GM13976 (cell line): ENCODE measurements around the gene C11orf65.
"Not testable (repeated sequence)": the region's sequence is repeated elsewhere in the genome, so short reads cannot be mapped to it uniquely, and the experiment has no call there.

Source experiments
- DNase-seq: peaks from one replicate; pipeline ENCODE4 v3.0.0; 2012; ENCODE audit warnings: low spot score
- CTCF ChIP-seq: IDR thresholded peaks from 2 replicates; pipeline ENCODE4 v1.5.1; 2012; ENCODE audit warnings: borderline replicate concordance, mild to moderate bottlenecking; ENCODE audit not compliant: insufficient read depth; ENCODE audit errors: extremely low read depth, missing control alignments, control extremely low read depth
- in situ Hi-C: fragments of 300-500 bp; cut with MboI; formaldehyde crosslinking; loops from one replicate; pipeline ENCODE4 v1.12.0; 2022; ENCODE audit warnings: low sequenced_read_pairs, mixed read lengths, inconsistent platforms; ENCODE audit not compliant: unreplicated experiment

Gene C11orf65

GRCh38 chr11:108432783-108433182 is 34.5 kb downstream of the C11orf65 start:
- in situ Hi-C loops = no loop called here
- DNase-seq = no peak
- TF ChIP-seq CTCF = no peak

GRCh38 chr11:108431997-108432396 is 35.3 kb downstream of the C11orf65 start:
- DNase-seq = no peak
- in situ Hi-C loops = no loop called here
- no peak for TF ChIP-seq CTCF

GRCh38 chr11:108431370-108431769 is 36.0 kb downstream of the C11orf65 start:
- in situ Hi-C loops = no loop called here
- no peak for TF ChIP-seq CTCF
- DNase-seq = no peak

- peak; percentile 33 for TF ChIP-seq CTCF
- in situ Hi-C loops = loop anchor here (10.0 kb wide), 1 partner anchor 227 kb away; no protein-coding TSS in a partner anchor
These were observed 49.8 kb downstream of the C11orf65 start for GRCh38 chr11:108417551-108417950.

GRCh38 chr11:108414958-108415357 is 52.4 kb downstream of the C11orf65 start:
- no peak for DNase-seq
- TF ChIP-seq CTCF = no peak
- in situ Hi-C loops = loop anchor here (10.0 kb wide), 1 partner anchor 230 kb away; no protein-coding TSS in a partner anchor

More at GRCh38 chr11:108417551-108417950, 49.8 kb downstream of the C11orf65 start:
- DNase-seq = not testable (repeated sequence)

- TF ChIP-seq CTCF = no peak
- DNase-seq = no peak
- in situ Hi-C loops = no loop called here
These were observed 61.6 kb downstream of the C11orf65 start for GRCh38 chr11:108405706-108406105.

GRCh38 chr11:108403052-108403451 is 64.3 kb downstream of the C11orf65 start:
- in situ Hi-C loops = no loop called here
- no peak for TF ChIP-seq CTCF
- DNase-seq = no peak
